Panc1 (cell line): ENCODE data around the gene KCTD6. TPM values are rescaled to one million over a fixed set of nuclear protein-coding genes. Genes with fewer than 3 reads are reported as not detected.

Experiments used
- ATAC-seq: fragments of 200-7000 bp; cut with Tn5 transposase; 2 replicates; pipeline ENCODE4 v1.9.1; 2020; ENCODE audit warnings: mild to moderate bottlenecking, moderate library complexity
- BruUV-seq: library from RNA; stranded (reverse); fragments of 400-500 nt; replicated peaks from 2 replicates; lab custom pipeline; 2021; lab: Mats Ljungman, UMichigan
- CTCF ChIA-PET: fragments of 300-600 bp; sonication (Branson Sonifier 250); formaldehyde crosslinking; loops from one replicate; lab custom pipeline; 2022; ENCODE audit warnings: antibody characterized with exemption; lab: Charles Lee
- POLR2A ChIA-PET: fragments of 300-600 bp; sonication (Branson Sonifier 250); formaldehyde crosslinking; loops from one replicate; lab custom pipeline; 2022; ENCODE audit warnings: antibody characterized with exemption; lab: Charles Lee
- DNase-seq: peaks from one replicate; pipeline ENCODE4 v3.0.0-alpha.2; 2010; ENCODE audit warnings: low read depth, low spot score
- H3K27ac ChIP-seq: 2 replicates; pipeline ENCODE4 v1.5.1; 2011; ENCODE audit warnings: mild to moderate bottlenecking, low read length, inconsistent platforms
- H3K27me3 ChIP-seq: fragments of 200-500 bp; sonication (Bioruptor generic); 2 replicates; pipeline ENCODE4 v1.6.0; 2014; ENCODE audit warnings: low read length, inconsistent platforms; ENCODE audit not compliant: control insufficient read depth, insufficient read depth
- H3K36me3 ChIP-seq: fragments of 200-500 bp; sonication (Bioruptor generic); 2 replicates; pipeline ENCODE4 v1.5.1; 2014; ENCODE audit warnings: inconsistent platforms, mild to moderate bottlenecking, low read length, moderate library complexity; ENCODE audit not compliant: control insufficient read depth, insufficient read depth
- H3K4me1 ChIP-seq: 2 replicates; pipeline ENCODE4 v1.5.1; 2011; ENCODE audit warnings: inconsistent platforms, mild to moderate bottlenecking, low read length, moderate library complexity; ENCODE audit not compliant: control insufficient read depth, insufficient read depth
- H3K4me3 ChIP-seq, 2 experiments: 2 replicates each; pipeline ENCODE4 v1.5.1; 2011 to 2012; ENCODE audit warnings: low read depth in 2 of 2, low read length in 2 of 2, mild to moderate bottlenecking in 2 of 2, inconsistent platforms in 1 of 2, moderate library complexity in 1 of 2
- H3K9me3 ChIP-seq: fragments of 200-500 bp; sonication (Bioruptor generic); 2 replicates; pipeline ENCODE4 v1.5.1; 2014; ENCODE audit warnings: low read depth, mild to moderate bottlenecking, inconsistent platforms, low read length, moderate library complexity; ENCODE audit not compliant: control insufficient read depth, insufficient read depth
- CTCF ChIP-seq: fragments of 450-650 bp; IDR thresholded peaks from 2 replicates; pipeline ENCODE4 v1.5.1; 2017; ENCODE audit warnings: mild to moderate bottlenecking
- POLR2AphosphoS5 ChIP-seq: IDR thresholded peaks from 2 replicates; pipeline ENCODE4 v1.6.1; 2012; ENCODE audit warnings: mild to moderate bottlenecking, low read depth, low read length, moderate library complexity
- REST ChIP-seq, 2 experiments: IDR thresholded peaks; 2 replicates each; pipeline ENCODE4 v1.6.1; 2011 to 2012; ENCODE audit warnings: low read depth in 2 of 2, control low read depth in 1 of 2, low read length in 1 of 2, mild to moderate bottlenecking in 1 of 2, moderate library complexity in 1 of 2; ENCODE audit not compliant: insufficient read depth in 1 of 2
- SIN3A ChIP-seq: IDR thresholded peaks from 2 replicates; pipeline ENCODE4 v1.6.1; 2012; ENCODE audit warnings: low read depth, mild to moderate bottlenecking, low read length, moderate library complexity, borderline replicate concordance; ENCODE audit not compliant: insufficient read depth
- TCF7L2 ChIP-seq: IDR thresholded peaks from 2 replicates; pipeline ENCODE4 v1.6.1; 2011; ENCODE audit warnings: mild to moderate bottlenecking, low read depth, low read length, inconsistent platforms
- in situ Hi-C: cut with HindIII; loops from 2 replicates; pipeline ENCODE4 v1.10.0; 2016; ENCODE audit warnings: low sequenced_read_pairs, low pct_unique_long_range_greater_than_20kb
- intact Hi-C: fragments of 100-400 bp; cut with micrococcal nuclease; formaldehyde crosslinking; loops from one replicate; pipeline ENCODE4 v1.10.0; 2022; ENCODE audit not compliant: unreplicated experiment
- total RNA-seq: library from RNA; stranded (reverse); gene quantifications from one replicate; pipeline ENCODE4 v1.2.1, GENCODE V29; 2021; ENCODE audit not compliant: unreplicated experiment

The KCTD6 gene
- total RNA-seq, 1 experiment from 2014 or later, result 18.3 TPM

GRCh38 chr3:58530354-58530865, 38.5 kb downstream of the KCTD6 start:
- peaks cover 30% of the 10 kb centered on the region for H3K4me1 ChIP-seq
- H3K9me3 ChIP-seq, result no peaks in the 10 kb centered on the region
- ATAC-seq, result no peak
- no TSS peak for BruUV-seq
- H3K27me3 ChIP-seq, result no peaks in the 10 kb centered on the region
- POLR2A ChIA-PET, result no interaction called here
- TF ChIP-seq POLR2AphosphoS5 (no peak), TCF7L2 (no peak), CTCF (no peak), REST (IDR thresholded peaks at IDR 0.05; ENCODE audit: insufficient read depth in 1 of 2, low read depth in 2 of 2, low read length in 1 of 2) (no peak), SIN3A (no peak)
- CTCF ChIA-PET, result no interaction called here
- intact Hi-C loops, result no loop called here
- in situ Hi-C loops, result no loop called here
- DNase-seq, result no peak
- no peaks in the 10 kb centered on the region for H3K36me3 ChIP-seq
- H3K4me3 ChIP-seq, result no peak overlapping the region
- H3K27ac ChIP-seq, result peak overlapping the region; percentile 39; the same call in 1 of the 2 replicates

- TF ChIP-seq CTCF (0 out of 2 replicates have a peak, but pooled peaks have one; percentile 4), SIN3A (no peak)
- ChIA-PET POLR2A (interaction anchor here (0.5 kb wide), 1 partner anchor 47 kb away, joined by 3 read pairs; no protein-coding TSS in a partner anchor), CTCF (interaction anchor here (0.6 kb wide), 1 partner anchor 117 kb away, joined by 3 read pairs; no protein-coding TSS in a partner anchor)
- intact Hi-C loops, result no loop called here
- Histone ChIP-seq H3K4me1 (peaks cover 25% of the 10 kb centered on the region), H3K9me3 (no peaks in the 10 kb centered on the region), H3K27ac (no peak overlapping the region), H3K36me3 (no peaks in the 10 kb centered on the region), H3K4me3 (no peak overlapping the region), H3K27me3 (no peaks in the 10 kb centered on the region)
- DNase-seq, result no peak
- no TSS peak for BruUV-seq
- ATAC-seq, result no peak
- in situ Hi-C loops, result no loop called here
Observed at GRCh38 chr3:58531555-58531954, 39.7 kb downstream of the KCTD6 start.
